Measurements from ENCODE around the gene CHGA.

DNA sequence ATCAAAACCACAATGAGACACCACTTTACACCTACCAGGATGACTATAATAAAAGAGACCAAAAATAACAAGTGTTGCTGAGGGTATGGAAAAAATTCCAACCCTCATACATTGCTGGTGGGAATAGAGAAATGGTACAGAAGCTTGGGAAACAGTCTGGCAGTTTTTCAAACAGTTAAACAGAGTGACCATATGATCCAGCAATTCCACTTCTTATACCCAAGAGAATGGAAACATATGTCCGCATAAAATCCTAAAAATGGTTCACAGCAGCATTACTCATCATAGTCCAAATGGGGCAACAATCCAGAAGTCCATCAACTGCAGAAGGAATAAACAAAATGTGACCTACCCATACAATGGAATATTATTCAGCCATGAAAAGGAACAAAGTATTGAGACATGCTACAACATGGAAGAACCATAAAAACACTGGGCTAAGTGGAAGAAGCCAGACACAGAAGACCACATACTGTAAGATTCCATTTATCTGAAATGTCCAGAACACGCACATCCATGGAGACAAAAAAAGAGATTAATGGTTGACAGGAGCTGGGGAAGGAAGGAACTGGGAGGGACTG lies 44.5 kb downstream of the CHGA start:
- no peak for TF ChIP-seq CTCF (IDR thresholded peaks at IDR 0.05)
- TF ChIP-seq POLR2A (IDR thresholded peaks at IDR 0.05), result no peak
